H1 (cell line): Measurements from ENCODE around the gene DDR1. TPM values are rescaled to one million over a fixed set of nuclear protein-coding genes. Genes with fewer than 3 reads are reported as not detected.

ENCODE experiments used
- CTCF ChIA-PET: fragments of 300-600 bp; sonication (Branson Sonifier 250); formaldehyde crosslinking; loops from one replicate; lab custom pipeline; 2021; ENCODE audit not compliant: partially characterized antibody; lab: Charles Lee
- POLR2A ChIA-PET: fragments of 300-600 bp; sonication (Branson Sonifier 250); formaldehyde crosslinking; loops from one replicate; lab custom pipeline; 2021; ENCODE audit warnings: inconsistent platforms; ENCODE audit not compliant: partially characterized antibody; lab: Charles Lee
- DNase-seq, 2 experiments: peaks; one replicate each; pipeline versions ENCODE4 v3.0.0 to v3.0.0-alpha.2; 2010 to 2022; ENCODE audit warnings: low spot score in 2 of 2, low read depth in 1 of 2, mixed read lengths in 1 of 2
- FAIRE-seq: peaks from 2 replicates; lab custom pipeline; 2011; peaks lifted over from hg19 to GRCh38; lab: Jason Lieb, UNC
- H2AFZ ChIP-seq: 2 replicates; pipeline ENCODE4 v1.8.1; 2012; ENCODE audit warnings: low read length, inconsistent platforms
- H2AK5ac ChIP-seq: 2 replicates; pipeline ENCODE4 v1.6.1; 2013; ENCODE audit warnings: low read depth, low read length
- H2BK120ac ChIP-seq: replicated peaks from 2 replicates; pipeline ENCODE3; 2013; ENCODE audit warnings: low read depth, low read length, inconsistent platforms
- H2BK12ac ChIP-seq: 2 replicates; pipeline ENCODE4 v1.6.1; 2013; ENCODE audit warnings: low read depth, low read length
- H2BK15ac ChIP-seq: 2 replicates; pipeline ENCODE4 v1.6.1; 2013; ENCODE audit warnings: low read length
- H2BK20ac ChIP-seq: 2 replicates; pipeline ENCODE4 v1.6.1; 2013; ENCODE audit warnings: low read length
- H2BK5ac ChIP-seq: 2 replicates; pipeline ENCODE4 v1.6.1; 2013; ENCODE audit warnings: low read depth, low read length
- H3K14ac ChIP-seq: 2 replicates; pipeline ENCODE4 v1.6.1; 2013; ENCODE audit warnings: inconsistent platforms; ENCODE audit not compliant: insufficient read length
- H3K18ac ChIP-seq: 2 replicates; pipeline ENCODE4 v1.6.1; 2013; ENCODE audit warnings: low read length; ENCODE audit errors: extremely low read depth
- H3K23ac ChIP-seq: 2 replicates; pipeline ENCODE4 v1.6.1; 2013; ENCODE audit warnings: inconsistent platforms; ENCODE audit not compliant: insufficient read length
- H3K23me2 ChIP-seq: 2 replicates; pipeline ENCODE4 v1.6.1; 2013; ENCODE audit warnings: low read depth, low read length
- H3K27ac ChIP-seq: 2 replicates; pipeline ENCODE4 v1.6.1; 2011; ENCODE audit warnings: low read depth, low read length, inconsistent platforms
- H3K27me3 ChIP-seq, 4 experiments: replicated peaks in 1 of 4; 1 replicate in 1 of 4; 2 replicates in 3 of 4; pipeline versions ENCODE4 v1.6.1 to v1.8.1; 2011 to 2013; ENCODE audit warnings: low read length in 3 of 4, mild to moderate bottlenecking in 3 of 4, inconsistent platforms in 2 of 4, mixed read lengths in 2 of 4, moderate library complexity in 1 of 4; ENCODE audit not compliant: control insufficient read depth in 3 of 4, insufficient read depth in 3 of 4; ENCODE audit errors: extremely low read depth in 1 of 4
- H3K36me3 ChIP-seq, 4 experiments: 2 replicates each; pipeline versions ENCODE4 v1.6.1 to v1.8.1; 2011 to 2013; ENCODE audit warnings: mild to moderate bottlenecking in 4 of 4, low read length in 3 of 4, moderate library complexity in 2 of 4, control low read depth in 1 of 4, inconsistent platforms in 1 of 4; ENCODE audit not compliant: insufficient read depth in 4 of 4, control insufficient read depth in 2 of 4
- H3K4ac ChIP-seq: replicated peaks from 2 replicates; pipeline ENCODE3; 2013; ENCODE audit warnings: low read length, low read depth, mixed read lengths, inconsistent platforms; ENCODE audit not compliant: insufficient read length
- H3K4me1 ChIP-seq, 4 experiments: replicated peaks in 1 of 4; 1 replicate in 1 of 4; 2 replicates in 3 of 4; pipeline versions ENCODE4 v1.6.1 to v1.8.1; 2011 to 2013; ENCODE audit warnings: low read length in 3 of 4, inconsistent platforms in 2 of 4, mixed read lengths in 1 of 4; ENCODE audit not compliant: insufficient read depth in 4 of 4, control insufficient read depth in 3 of 4
- H3K4me2 ChIP-seq, 2 experiments: 2 replicates each; pipeline versions ENCODE4 v1.6.1 to v1.8.1; 2011 to 2013; ENCODE audit warnings: low read depth in 2 of 2, low read length in 2 of 2, control low read depth in 1 of 2, inconsistent platforms in 1 of 2, mild to moderate bottlenecking in 1 of 2; ENCODE audit not compliant: insufficient read depth in 1 of 2
- H3K4me3 ChIP-seq, 4 experiments: fragments of 200-600, 300-600 bp in 1 of 4; sonication (generic), shearing (Covaris generic), sonication (Bioruptor Twin) in 1 of 4; 2 replicates each; pipeline versions ENCODE4 v1.5.1 to v1.8.1; 2011 to 2016; ENCODE audit warnings: low read length in 4 of 4, low read depth in 3 of 4, control low read depth in 2 of 4, inconsistent platforms in 2 of 4, mild to moderate bottlenecking in 2 of 4, mixed read lengths in 1 of 4, moderate library complexity in 1 of 4; ENCODE audit not compliant: insufficient read depth in 2 of 4; ENCODE audit errors: extremely low read depth in 1 of 4
- H3K56ac ChIP-seq: replicated peaks from 2 replicates; pipeline ENCODE3; 2013; ENCODE audit warnings: low read depth, mild to moderate bottlenecking, mixed read lengths, low read length, inconsistent platforms; ENCODE audit not compliant: insufficient read length
- H3K79me1 ChIP-seq: 2 replicates; pipeline ENCODE4 v1.6.1; 2013; ENCODE audit warnings: low read depth, low read length, control low read depth
- H3K79me2 ChIP-seq, 2 experiments: 2 replicates each; pipeline versions ENCODE4 v1.6.1 to v1.8.1; 2012 to 2013; ENCODE audit warnings: low read length in 2 of 2, mild to moderate bottlenecking in 2 of 2, inconsistent platforms in 1 of 2; ENCODE audit not compliant: insufficient read depth in 2 of 2, control insufficient read depth in 1 of 2
- H3K9ac ChIP-seq, 4 experiments: replicated peaks in 1 of 4; 1 replicate in 1 of 4; 2 replicates in 3 of 4; pipeline versions ENCODE4 v1.6.1 to v1.8.1; 2011 to 2013; ENCODE audit warnings: low read depth in 3 of 4, low read length in 3 of 4, control low read depth in 2 of 4, mild to moderate bottlenecking in 2 of 4, moderate library complexity in 2 of 4, inconsistent platforms in 1 of 4; ENCODE audit errors: extremely low read depth in 1 of 4
- H3K9me3 ChIP-seq, 2 experiments: 2 replicates each; pipeline versions ENCODE4 v1.6.1 to v1.8.1; 2012 to 2013; ENCODE audit warnings: mild to moderate bottlenecking in 2 of 2, moderate library complexity in 2 of 2, control low read depth in 1 of 2, inconsistent platforms in 1 of 2, low read depth in 1 of 2, low read length in 1 of 2, mixed read lengths in 1 of 2; ENCODE audit not compliant: insufficient read depth in 2 of 2
- H4K20me1 ChIP-seq, 2 experiments: replicated peaks in 1 of 2; 2 replicates each; pipeline versions ENCODE3 to v1.8.1; 2011 to 2013; ENCODE audit warnings: inconsistent platforms in 2 of 2, low read length in 2 of 2, mild to moderate bottlenecking in 1 of 2; ENCODE audit not compliant: insufficient read depth in 2 of 2, control insufficient read depth in 1 of 2
- H4K5ac ChIP-seq: 2 replicates; pipeline ENCODE4 v1.6.1; 2013; ENCODE audit warnings: low read length, low read depth, mixed read lengths, inconsistent platforms; ENCODE audit not compliant: insufficient read length
- H4K8ac ChIP-seq: 2 replicates; pipeline ENCODE4 v1.8.0; 2013; ENCODE audit warnings: mild to moderate bottlenecking, moderate library complexity, low read length, inconsistent platforms; ENCODE audit not compliant: insufficient read depth; ENCODE audit errors: extremely low read depth
- H4K91ac ChIP-seq: replicated peaks from 2 replicates; pipeline ENCODE3; 2013; ENCODE audit warnings: low read length, mixed read lengths, inconsistent platforms; ENCODE audit not compliant: insufficient read length
- ATF3 ChIP-seq: IDR thresholded peaks from 2 replicates; pipeline ENCODE4 v1.6.1; 2011; ENCODE audit warnings: low read depth, mild to moderate bottlenecking, low read length; ENCODE audit not compliant: insufficient read depth
- CHD1 ChIP-seq: IDR thresholded peaks from 2 replicates; pipeline ENCODE4 v1.6.1; 2012; ENCODE audit warnings: low read depth, low read length, improper control_type of control experiment
- E2F6 ChIP-seq: IDR thresholded peaks from 2 replicates; pipeline ENCODE4 v1.6.1; 2012; ENCODE audit warnings: inconsistent platforms
- GABPA ChIP-seq: IDR thresholded peaks from 2 replicates; pipeline ENCODE4 v1.6.1; 2011; ENCODE audit warnings: mild to moderate bottlenecking, low read length, moderate library complexity, borderline replicate concordance; ENCODE audit not compliant: insufficient read depth
- NRF1 ChIP-seq: IDR thresholded peaks from 2 replicates; pipeline ENCODE4 v1.6.1; 2011; ENCODE audit warnings: mild to moderate bottlenecking, low read depth, low read length, improper control_type of control experiment
- WGBS, 2 experiments: shearing (Covaris generic) in 1 of 2; methylation state at CpG; one replicate each; pipeline versions ENCODE4 v1.1.6 to v1.1.7; 2013 to 2015; ENCODE audit warnings: low lambda C conversion rate in 2 of 2, mixed read lengths in 2 of 2, inconsistent platforms in 1 of 2, low coverage in 1 of 2, missing lambda C conversion rate in 1 of 2; ENCODE audit not compliant: insufficient replicate concordance in 2 of 2, insufficient coverage in 1 of 2, insufficient read length in 1 of 2; ENCODE audit errors: extremely low coverage in 1 of 2, missing lambda C conversion rate in 1 of 2; 5-methylcytosine and 5-hydroxymethylcytosine counted together
- polyA plus RNA-seq, 7 experiments: library from polyadenylated mRNA; depleted of rRNA in 3 of 7; stranded (reverse) in 5 of 7; unstranded in 2 of 7; fragments of >200 nt in 5 of 7; fragments of 200-250 nt in 2 of 7; gene quantifications; 1 replicate in 5 of 7; 2 replicates in 1 of 7; 4 replicates in 1 of 7; pipeline versions ENCODE4 v1.2.1 to v1.2.3, GENCODE V29; 2011 to 2013; ENCODE audit warnings: missing spikeins in 2 of 7, mixed read lengths in 2 of 7
- total RNA-seq: library from RNA; stranded (reverse); fragmentation: NEBNext Ultra II Directional; extraction: Animal tissue kit (Norgen Biotek cat#: 25700); gene quantifications from 2 replicates; pipeline ENCODE4 v1.2.1, GENCODE V29; 2021

Gene DDR1
- total and polyA plus RNA-seq, 2 of the 8 experiments (the other 6 are each of a cell fraction or from before 2014, with no cell fraction given), result 99.4 to 181 TPM

GRCh38 chr6:30913721-30914075, 29.4 kb downstream of the DDR1 start:
- H3K27ac ChIP-seq, result no peak overlapping the region
- H3K27me3 ChIP-seq, result no peaks in the 10 kb centered on the region
- no peak overlapping the region for H3K14ac ChIP-seq
- H3K23me2 ChIP-seq, result peaks cover 3% of the 10 kb centered on the region
- FAIRE-seq (no peak), DNase-seq (no peak)
- TF ChIP-seq NRF1 (no peak), GABPA (no peak), CHD1 (no peak), ATF3 (no peak), E2F6 (peak; percentile 35; the same call in 1 of the 2 replicates)
- H3K9ac ChIP-seq, result peak overlapping the region in 1 of 4 experiments; percentile 16; a peak in 2 of 7 replicates
- H4K5ac ChIP-seq, result no peak overlapping the region
- no peaks in the 10 kb centered on the region for H3K9me3 ChIP-seq
- peak overlapping the region; percentile 68 to 97 for H3K4me2 ChIP-seq
- H3K79me2 ChIP-seq, result peaks cover 0 to 7% of the 10 kb centered on the region in 2 experiments; a peak in 2 of 4 replicates
- peak overlapping the region; percentile 83 for H3K18ac ChIP-seq
- peaks cover 0 to 17% (median 7%) of the 10 kb centered on the region in 4 experiments; a peak in 5 of 7 replicates for H3K4me1 ChIP-seq
- no peak overlapping the region for H2BK20ac ChIP-seq
- H3K4ac ChIP-seq, result no peak overlapping the region
- H3K23ac ChIP-seq, result no peak overlapping the region
- H2AK5ac ChIP-seq, result no peak overlapping the region
- peaks cover 6 to 16% (median 9%) of the 10 kb centered on the region in 4 experiments; a peak in 7 of 8 replicates for H3K36me3 ChIP-seq
- POLR2A ChIA-PET, result interaction anchor here (0.8 to 4.0 kb wide), 21 partner anchors 8 to 628 kb away, joined by 3 to 17 read pairs (median 4); partner anchors contain the start of genes DDR1, DDX39B and FLOT1
- no peak overlapping the region for H2BK120ac ChIP-seq
- peak overlapping the region; percentile 63; the same call in 1 of the 2 replicates for H2BK5ac ChIP-seq
- H4K20me1 ChIP-seq, result peaks cover 0 to 2% of the 10 kb centered on the region in 2 experiments
- H3K56ac ChIP-seq, result no peak overlapping the region
- H2AFZ ChIP-seq, result no peak overlapping the region
- H2BK15ac ChIP-seq, result no peak overlapping the region
- CTCF ChIA-PET, result interaction anchor here (0.6 to 16.0 kb wide), 30 partner anchors 11 to 233 kb away, joined by 3 to 285 read pairs (median 5); partner anchors contain the start of genes DDR1 and MUCL3
- no peak overlapping the region for H4K91ac ChIP-seq
- H2BK12ac ChIP-seq, result no peak overlapping the region
- peak overlapping the region; percentile 41 to 74 (median 66) for H3K4me3 ChIP-seq
- H4K8ac ChIP-seq, result peak overlapping the region; percentile 66; the same call in 1 of the 2 replicates
- 18% methylated on average over 14 of the region's 31 CpGs; no CpG with 5 or more reads in 1 of the 2 experiments for WGBS, 2 experiments
- H3K79me1 ChIP-seq, result 0 out of 2 replicates have a peak, but pooled peaks cover 2% of the 10 kb centered on the region
